DND-41 (cell line): ENCODE results near the gene POLD1.

ENCODE experiments used
- ATAC-seq: fragments of 200-7000 bp; cut with Tn5 transposase; 3 replicates; pipeline ENCODE4 v1.9.1; 2021; ENCODE audit warnings: low read depth; ENCODE audit not compliant: insufficient read depth
- DNase-seq: peaks from one replicate; pipeline ENCODE4 v3.0.0-alpha.2; 2020
- H2AFZ ChIP-seq: 2 replicates; pipeline ENCODE4 v1.6.0; 2012; ENCODE audit warnings: low read depth, low read length
- H3K27ac ChIP-seq: 2 replicates; pipeline ENCODE4 v1.5.1; 2012; ENCODE audit warnings: low read length, inconsistent platforms
- H3K27me3 ChIP-seq: fragments of 200-600 bp; sonication (generic); 2 replicates; pipeline ENCODE4 v1.6.0; 2012; ENCODE audit warnings: low read length, mild to moderate bottlenecking, inconsistent platforms; ENCODE audit not compliant: insufficient read depth, poor library complexity
- H3K36me3 ChIP-seq: 2 replicates; pipeline ENCODE4 v1.5.1; 2012; ENCODE audit warnings: low read length, inconsistent platforms; ENCODE audit not compliant: insufficient read depth
- H3K4me1 ChIP-seq: 2 replicates; pipeline ENCODE4 v1.5.1; 2012; ENCODE audit warnings: mild to moderate bottlenecking, low read length; ENCODE audit not compliant: insufficient read depth
- H3K4me2 ChIP-seq: 2 replicates; pipeline ENCODE4 v1.6.0; 2012; ENCODE audit warnings: mild to moderate bottlenecking, moderate library complexity, low read length, inconsistent platforms; ENCODE audit not compliant: insufficient read depth
- H3K4me3 ChIP-seq, 2 experiments: fragments of 200-600 bp in 1 of 2; shearing (Covaris generic) in 1 of 2; 2 replicates each; pipeline ENCODE4 v1.5.1; 2012 to 2016; ENCODE audit warnings: inconsistent platforms in 2 of 2, low read length in 2 of 2, mild to moderate bottlenecking in 2 of 2, low read depth in 1 of 2, moderate library complexity in 1 of 2
- H3K79me2 ChIP-seq: 2 replicates; pipeline ENCODE4 v1.6.0; 2012; ENCODE audit warnings: low read length, inconsistent platforms; ENCODE audit not compliant: insufficient read depth
- H3K9ac ChIP-seq: 2 replicates; pipeline ENCODE4 v1.6.0; 2012; ENCODE audit warnings: low read depth, mild to moderate bottlenecking, inconsistent platforms, low read length, moderate library complexity
- H3K9me3 ChIP-seq: 2 replicates; pipeline ENCODE4 v1.5.1; 2012; ENCODE audit warnings: low read length, moderate library complexity, mild to moderate bottlenecking, inconsistent platforms; ENCODE audit not compliant: insufficient read depth, severe bottlenecking
- H4K20me1 ChIP-seq: 2 replicates; pipeline ENCODE4 v1.6.0; 2012; ENCODE audit warnings: low read length; ENCODE audit not compliant: insufficient read depth
- EZH2 ChIP-seq: IDR thresholded peaks from 3 replicates; pipeline ENCODE4 v1.6.1; 2012; ENCODE audit warnings: borderline replicate concordance, low read depth, mild to moderate bottlenecking, moderate library complexity, low read length, inconsistent platforms; ENCODE audit not compliant: severe bottlenecking
- TF ChIP-seq, protein P1 (sequence below): IDR thresholded peaks from 2 replicates; pipeline ENCODE4 v1.5.1; 2012; ENCODE audit warnings: borderline replicate concordance, low read length, moderate library complexity, mild to moderate bottlenecking; ENCODE audit not compliant: poor library complexity, severe bottlenecking; ENCODE audit errors: extremely low read depth

Gene POLD1

GRCh38 chr19:50427318-50427925 lies 43.3 kb downstream of the POLD1 start:
- no peak for TF ChIP-seq EZH2
- TF ChIP-seq, protein P1, sequence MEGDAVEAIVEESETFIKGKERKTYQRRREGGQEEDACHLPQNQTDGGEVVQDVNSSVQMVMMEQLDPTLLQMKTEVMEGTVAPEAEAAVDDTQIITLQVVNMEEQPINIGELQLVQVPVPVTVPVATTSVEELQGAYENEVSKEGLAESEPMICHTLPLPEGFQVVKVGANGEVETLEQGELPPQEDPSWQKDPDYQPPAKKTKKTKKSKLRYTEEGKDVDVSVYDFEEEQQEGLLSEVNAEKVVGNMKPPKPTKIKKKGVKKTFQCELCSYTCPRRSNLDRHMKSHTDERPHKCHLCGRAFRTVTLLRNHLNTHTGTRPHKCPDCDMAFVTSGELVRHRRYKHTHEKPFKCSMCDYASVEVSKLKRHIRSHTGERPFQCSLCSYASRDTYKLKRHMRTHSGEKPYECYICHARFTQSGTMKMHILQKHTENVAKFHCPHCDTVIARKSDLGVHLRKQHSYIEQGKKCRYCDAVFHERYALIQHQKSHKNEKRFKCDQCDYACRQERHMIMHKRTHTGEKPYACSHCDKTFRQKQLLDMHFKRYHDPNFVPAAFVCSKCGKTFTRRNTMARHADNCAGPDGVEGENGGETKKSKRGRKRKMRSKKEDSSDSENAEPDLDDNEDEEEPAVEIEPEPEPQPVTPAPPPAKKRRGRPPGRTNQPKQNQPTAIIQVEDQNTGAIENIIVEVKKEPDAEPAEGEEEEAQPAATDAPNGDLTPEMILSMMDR: no peak
- no peak overlapping the region for H3K4me3 ChIP-seq

GRCh38 chr19:50427997-50428425 lies 43.9 kb downstream of the POLD1 start:
- Histone ChIP-seq H3K27me3 (no peaks in the 10 kb centered on the region), H3K9ac (no peak overlapping the region), H3K4me3 (no peak overlapping the region), H3K36me3 (no peaks in the 10 kb centered on the region), H2AFZ (no peak overlapping the region), H3K27ac (no peak overlapping the region), H3K4me1 (peaks cover 15% of the 10 kb centered on the region), H3K9me3 (no peaks in the 10 kb centered on the region), H3K4me2 (no peak overlapping the region), H3K79me2 (no peaks in the 10 kb centered on the region), H4K20me1 (no peaks in the 10 kb centered on the region)
- TF ChIP-seq, protein P1: no peak
- no peak for TF ChIP-seq EZH2
- ATAC-seq: no peak
- DNase-seq: no peak

More at GRCh38 chr19:50427318-50427925, 43.3 kb downstream of the POLD1 start:
- Histone ChIP-seq H4K20me1 (no peaks in the 10 kb centered on the region), H3K4me2 (no peak overlapping the region), H3K27me3 (no peaks in the 10 kb centered on the region), H3K36me3 (no peaks in the 10 kb centered on the region), H3K79me2 (no peaks in the 10 kb centered on the region), H2AFZ (no peak overlapping the region), H3K9ac (no peak overlapping the region), H3K4me1 (peaks cover 15% of the 10 kb centered on the region), H3K27ac (no peak overlapping the region), H3K9me3 (no peaks in the 10 kb centered on the region)
- ATAC-seq (no peak), DNase-seq (no peak)

- Histone ChIP-seq H3K4me1 (peaks cover 15% of the 10 kb centered on the region), H3K9ac (no peak overlapping the region), H3K36me3 (no peaks in the 10 kb centered on the region), H2AFZ (no peak overlapping the region), H4K20me1 (no peaks in the 10 kb centered on the region), H3K4me3 (no peak overlapping the region), H3K9me3 (no peaks in the 10 kb centered on the region), H3K4me2 (no peak overlapping the region), H3K79me2 (no peaks in the 10 kb centered on the region), H3K27ac (no peak overlapping the region), H3K27me3 (no peaks in the 10 kb centered on the region)
- DNase-seq (no peak), ATAC-seq (no peak)
- TF ChIP-seq EZH2: no peak
- TF ChIP-seq, protein P1: no peak
These were observed 44.8 kb downstream of the POLD1 start for GRCh38 chr19:50428772-50429463.
